Upper lobe of right lung (tissue), 1 donor: ENCODE measurements around the gene COL28A1. TPM values are rescaled to one million over a fixed set of nuclear protein-coding genes. Genes with fewer than 3 reads are reported as not detected.

Experiments used
- ATAC-seq: fragments of 200-7000 bp; cut with Tn5 transposase; one replicate; pipeline ENCODE4 v1.9.1; 2020; ENCODE audit warnings: mild to moderate bottlenecking, moderate library complexity
- DNase-seq: peaks from one replicate; pipeline ENCODE4 v3.0.0-alpha.2; 2020
- H3K27ac ChIP-seq: fragments of 200-600 bp; one replicate; pipeline ENCODE4 v1.8.0; 2022
- H3K27me3 ChIP-seq: fragments of 200-600 bp; one replicate; pipeline ENCODE4 v1.8.0; 2022; ENCODE audit warnings: mild to moderate bottlenecking
- H3K36me3 ChIP-seq: fragments of 200-600 bp; one replicate; pipeline ENCODE4 v1.8.0; 2022
- H3K4me1 ChIP-seq: fragments of 200-600 bp; one replicate; pipeline ENCODE4 v1.8.0; 2022
- H3K4me3 ChIP-seq: fragments of 200-600 bp; one replicate; pipeline ENCODE4 v1.8.0; 2022; ENCODE audit warnings: mild to moderate bottlenecking
- H3K9me3 ChIP-seq: fragments of 200-600 bp; one replicate; pipeline ENCODE4 v1.8.0; 2022
- intact Hi-C: fragments of 100-400 bp; cut with DNase I; formaldehyde crosslinking; loops from one replicate; pipeline ENCODE4 v1.11.0; 2022
- total RNA-seq: library from RNA; stranded (reverse); fragmentation: NEBNext Ultra II Directional; extraction: Animal tissue kit (Norgen Biotek cat#: 25700); gene quantifications from one replicate; pipeline ENCODE4 v1.2.1, GENCODE V29; 2021
- TF ChIP-seq, protein P1 (sequence below): fragments of 200-600 bp; IDR thresholded peaks from one replicate; pipeline ENCODE4 v1.8.0; 2022; ENCODE audit warnings: antibody characterized with exemption
- donor health status: DM: no; HTN: yes; CAD: no; lungs with severe emphysema.

The COL28A1 gene
- total RNA-seq, 1 donor from 2014 or later: 0.61 TPM

DNA sequence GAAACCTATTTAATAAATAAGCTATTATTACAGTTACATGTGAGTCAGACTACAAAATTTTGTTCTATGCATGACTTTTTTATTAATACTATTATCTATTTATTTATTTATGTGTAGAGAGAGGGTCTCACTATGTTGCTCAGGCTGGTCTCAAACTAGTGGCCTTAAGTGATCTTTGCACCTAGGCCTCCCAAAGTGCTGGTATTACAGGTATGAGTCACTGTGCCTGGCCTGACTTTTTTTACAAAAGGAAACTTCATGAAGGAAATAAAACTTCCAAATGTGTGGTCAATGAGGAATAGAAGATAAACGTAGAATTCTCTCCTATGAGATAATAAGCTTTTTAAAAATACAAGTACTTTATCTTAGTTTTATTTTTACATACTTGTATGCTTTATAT, 19.0 kb downstream of the COL28A1 start:
- no peak overlapping the region for H3K4me3 ChIP-seq
- TF ChIP-seq, protein P1, sequence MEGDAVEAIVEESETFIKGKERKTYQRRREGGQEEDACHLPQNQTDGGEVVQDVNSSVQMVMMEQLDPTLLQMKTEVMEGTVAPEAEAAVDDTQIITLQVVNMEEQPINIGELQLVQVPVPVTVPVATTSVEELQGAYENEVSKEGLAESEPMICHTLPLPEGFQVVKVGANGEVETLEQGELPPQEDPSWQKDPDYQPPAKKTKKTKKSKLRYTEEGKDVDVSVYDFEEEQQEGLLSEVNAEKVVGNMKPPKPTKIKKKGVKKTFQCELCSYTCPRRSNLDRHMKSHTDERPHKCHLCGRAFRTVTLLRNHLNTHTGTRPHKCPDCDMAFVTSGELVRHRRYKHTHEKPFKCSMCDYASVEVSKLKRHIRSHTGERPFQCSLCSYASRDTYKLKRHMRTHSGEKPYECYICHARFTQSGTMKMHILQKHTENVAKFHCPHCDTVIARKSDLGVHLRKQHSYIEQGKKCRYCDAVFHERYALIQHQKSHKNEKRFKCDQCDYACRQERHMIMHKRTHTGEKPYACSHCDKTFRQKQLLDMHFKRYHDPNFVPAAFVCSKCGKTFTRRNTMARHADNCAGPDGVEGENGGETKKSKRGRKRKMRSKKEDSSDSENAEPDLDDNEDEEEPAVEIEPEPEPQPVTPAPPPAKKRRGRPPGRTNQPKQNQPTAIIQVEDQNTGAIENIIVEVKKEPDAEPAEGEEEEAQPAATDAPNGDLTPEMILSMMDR: no peak
- H3K27me3 ChIP-seq: no peaks in the 10 kb centered on the region
- no peaks in the 10 kb centered on the region for H3K9me3 ChIP-seq
- no peak overlapping the region for H3K27ac ChIP-seq
- ATAC-seq (no peak), DNase-seq (no peak)
- H3K4me1 ChIP-seq: no peaks in the 10 kb centered on the region
- intact Hi-C loops: no loop called here
- no peaks in the 10 kb centered on the region for H3K36me3 ChIP-seq

DNA sequence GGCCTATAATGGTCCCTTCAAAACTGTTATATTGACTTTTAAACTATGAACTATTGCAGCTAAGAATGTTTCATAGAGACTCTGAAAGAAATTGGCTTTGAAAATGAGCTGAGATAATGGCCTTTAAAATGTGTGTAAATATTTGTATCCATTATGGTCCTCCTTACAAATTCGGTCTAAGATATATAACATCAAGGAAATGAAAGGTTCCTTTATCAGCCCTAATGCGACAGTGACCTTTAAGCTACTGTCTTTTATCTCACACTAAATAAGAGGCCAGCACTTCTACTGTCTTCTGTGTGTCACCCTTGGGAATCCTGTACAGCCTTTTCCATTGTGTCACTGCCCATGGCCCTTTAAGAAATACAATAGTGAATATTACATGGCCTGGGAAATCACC, 19.5 kb downstream of the COL28A1 start:
- Histone ChIP-seq H3K4me1 (no peaks in the 10 kb centered on the region), H3K36me3 (no peaks in the 10 kb centered on the region), H3K27ac (no peak overlapping the region), H3K27me3 (no peaks in the 10 kb centered on the region), H3K4me3 (no peak overlapping the region), H3K9me3 (no peaks in the 10 kb centered on the region)
- TF ChIP-seq, protein P1: no peak
- ATAC-seq (no peak), DNase-seq (no peak)
- intact Hi-C loops: no loop called here

DNA sequence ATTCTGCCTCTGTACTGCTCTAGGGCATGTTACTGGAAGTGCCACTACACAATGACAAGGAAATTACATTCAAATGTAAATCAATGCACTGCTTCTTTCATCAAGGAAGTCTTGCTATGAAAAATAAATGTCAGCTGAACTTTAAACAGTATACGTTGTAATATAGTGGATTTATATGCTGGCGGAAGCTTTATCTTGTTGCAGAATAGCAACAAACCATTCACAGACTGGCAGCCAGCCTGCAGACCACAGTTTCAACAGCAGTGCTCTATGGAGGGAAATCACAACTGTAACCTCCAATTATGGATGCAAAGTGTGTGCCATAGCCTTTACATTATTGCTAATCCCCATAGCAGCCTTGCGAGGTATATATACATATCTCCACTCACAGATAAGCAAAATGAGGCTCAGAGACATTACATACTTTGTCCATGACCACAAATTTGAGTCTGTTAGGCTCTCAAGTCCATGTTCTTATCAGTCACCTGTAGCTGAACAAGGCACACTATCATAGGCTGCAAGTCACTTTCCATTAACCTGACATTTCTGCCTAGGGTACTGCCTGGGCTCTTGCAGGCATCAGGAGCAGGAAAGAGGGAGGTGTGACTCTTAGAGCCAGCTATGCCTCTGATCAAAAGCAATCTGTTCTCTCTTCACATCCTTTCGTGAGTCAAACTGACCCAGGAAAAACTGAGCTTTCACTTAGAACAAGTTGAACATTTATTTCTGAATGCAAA, 22.6 kb downstream of the COL28A1 start:
- H3K4me3 ChIP-seq: no peak overlapping the region
- intact Hi-C loops: no loop called here
- DNase-seq (no peak), ATAC-seq (no peak)
- H3K9me3 ChIP-seq: no peaks in the 10 kb centered on the region
- no peaks in the 10 kb centered on the region for H3K4me1 ChIP-seq
- no peak overlapping the region for H3K27ac ChIP-seq
- TF ChIP-seq, protein P1: no peak
- no peaks in the 10 kb centered on the region for H3K27me3 ChIP-seq
- H3K36me3 ChIP-seq: no peaks in the 10 kb centered on the region

DNA sequence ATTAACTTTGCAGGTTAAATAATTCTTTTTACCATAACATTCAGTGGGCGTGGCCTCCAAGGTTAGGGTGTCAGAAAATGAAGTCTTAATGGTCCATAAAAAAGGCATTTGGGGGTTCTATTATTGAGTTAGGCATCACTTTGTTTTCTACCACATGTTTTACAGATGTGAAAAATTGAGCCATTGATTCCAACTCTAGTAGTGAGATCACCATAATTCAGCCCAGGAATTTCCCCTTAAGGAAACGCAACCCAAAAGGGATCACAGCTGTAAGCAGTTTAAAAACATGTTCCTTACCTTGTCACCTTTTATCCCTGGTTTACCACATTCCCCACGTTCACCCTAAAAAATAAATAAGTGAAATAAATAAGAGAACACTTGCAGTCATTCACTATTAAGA, 24.9 kb downstream of the COL28A1 start:
- H3K27ac ChIP-seq: no peak overlapping the region
- no peak overlapping the region for H3K4me3 ChIP-seq
- ATAC-seq (no peak), DNase-seq (no peak)
- intact Hi-C loops: no loop called here
- TF ChIP-seq, protein P1: no peak
- H3K4me1 ChIP-seq: no peaks in the 10 kb centered on the region
- H3K27me3 ChIP-seq: no peaks in the 10 kb centered on the region
- no peaks in the 10 kb centered on the region for H3K9me3 ChIP-seq
- H3K36me3 ChIP-seq: no peaks in the 10 kb centered on the region

DNA sequence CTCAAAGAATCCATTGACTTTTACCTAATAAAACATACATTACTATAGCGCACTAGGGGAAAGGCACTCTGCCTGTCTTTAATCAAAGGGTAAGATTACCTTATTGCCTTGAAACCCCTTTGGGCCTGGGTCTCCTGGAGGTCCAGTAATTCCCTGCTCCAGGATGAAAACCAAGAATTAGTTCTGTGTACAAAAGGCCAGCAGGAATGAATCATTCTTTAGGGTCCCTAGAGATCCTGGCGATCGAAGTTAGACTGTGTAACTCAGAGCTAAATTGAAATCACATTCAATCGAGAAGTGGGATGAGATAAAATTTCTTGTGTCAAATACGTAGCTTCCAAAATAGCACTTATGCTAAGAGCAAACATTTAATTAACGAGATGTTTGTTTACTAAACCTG, 29.8 kb downstream of the COL28A1 start:
- ATAC-seq (no peak), DNase-seq (no peak)
- Histone ChIP-seq H3K36me3 (no peaks in the 10 kb centered on the region), H3K27ac (no peak overlapping the region), H3K9me3 (no peaks in the 10 kb centered on the region), H3K4me3 (no peak overlapping the region), H3K4me1 (no peaks in the 10 kb centered on the region), H3K27me3 (no peaks in the 10 kb centered on the region)
- TF ChIP-seq, protein P1: no peak
- intact Hi-C loops: no loop called here
